ENCODE data around the gene PHF21B.

DNA sequence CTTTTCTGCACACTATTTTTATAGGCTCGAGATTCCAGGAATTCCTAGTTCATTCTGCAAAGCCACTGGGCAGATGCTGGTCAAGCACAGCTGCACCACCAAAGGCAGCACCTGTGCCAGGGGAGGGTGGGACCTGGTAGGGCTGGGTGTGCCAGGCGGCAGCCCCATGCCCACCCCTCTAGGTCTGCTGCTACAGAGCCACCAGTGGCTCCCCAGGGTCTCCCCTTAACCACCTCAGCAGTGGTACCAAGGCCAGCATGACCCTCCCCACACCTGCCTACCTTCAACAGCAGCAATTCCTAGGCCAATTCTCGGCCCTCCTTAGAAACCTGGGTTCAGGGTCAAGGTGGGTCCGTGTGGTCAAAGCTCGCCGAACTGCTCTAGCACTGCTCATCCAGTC is 39.5 kb downstream of the PHF21B start:
- TF ChIP-seq EZH2 (IDR thresholded peaks at IDR 0.05) (no peak), POLR2AphosphoS5 (IDR thresholded peaks at IDR 0.05; ENCODE audit: borderline replicate concordance, low read depth, low read length) (no peak), FOXP2 (optimal IDR thresholded peaks at IDR 0.05; ENCODE audit: control extremely low read depth, extremely low read length, insufficient read depth) (no peak)
